SK-N-SH (cell line): ENCODE measurements around the gene ADCY1. TPM values are rescaled to one million over a fixed set of nuclear protein-coding genes. Genes with fewer than 3 reads are reported as not detected.

Source experiments
- CTCF ChIA-PET: fragments of 300-600, 350-600 bp; formaldehyde crosslinking; extraction: SDS; loops from one replicate; lab custom pipeline; 2021; lab: Yijun Ruan, JAX
- POLR2A ChIA-PET: fragments of 350-600 bp; sonication (Branson Sonifier 250); formaldehyde crosslinking; extraction: SDS; loops from one replicate; lab custom pipeline; 2020; ENCODE audit warnings: antibody characterized with exemption, inconsistent platforms; lab: Yijun Ruan, JAX
- DNase-seq: peaks from one replicate; pipeline ENCODE4 v3.0.0; 2012
- H2AFZ ChIP-seq: fragments of 200-600 bp; sonication (generic); 2 replicates; pipeline ENCODE4 v1.8.1; 2016; ENCODE audit warnings: antibody characterized with exemption, mild to moderate bottlenecking, low read depth
- H3F3A ChIP-seq: fragments of 200-600 bp; sonication (generic); replicated peaks from 2 replicates; pipeline ENCODE3; 2016; ENCODE audit warnings: antibody characterized with exemption, mild to moderate bottlenecking; ENCODE audit not compliant: insufficient read depth
- H3K27ac ChIP-seq, 2 experiments: fragments of 200-500 bp in 1 of 2; fragments of 200-600 bp in 1 of 2; sonication (Bioruptor generic) in 1 of 2; sonication (generic), shearing (Covaris generic) in 1 of 2; 2 replicates each; pipeline versions ENCODE4 v1.5.1 to v1.6.1; 2014 to 2016; ENCODE audit warnings: low read depth in 2 of 2, inconsistent platforms in 1 of 2, low read length in 1 of 2, mild to moderate bottlenecking in 1 of 2, mixed read lengths in 1 of 2
- H3K27me3 ChIP-seq: fragments of 200-600 bp; sonication (generic), shearing (Covaris generic); 2 replicates; pipeline ENCODE4 v1.6.1; 2016; ENCODE audit warnings: mixed run types; ENCODE audit not compliant: insufficient read depth
- H3K36me3 ChIP-seq, 2 experiments: fragments of 200-500 bp in 1 of 2; fragments of 200-600 bp in 1 of 2; sonication (Bioruptor generic) in 1 of 2; sonication (generic) in 1 of 2; replicated peaks in 1 of 2; 2 replicates each; pipeline versions ENCODE3 to v1.5.1; 2014 to 2016; ENCODE audit warnings: low read length in 1 of 2, mild to moderate bottlenecking in 1 of 2; ENCODE audit not compliant: insufficient read depth in 2 of 2, control insufficient read depth in 1 of 2
- H3K4me1 ChIP-seq, 2 experiments: fragments of 200-500 bp in 1 of 2; fragments of 200-600 bp in 1 of 2; sonication (Bioruptor generic) in 1 of 2; sonication (generic), shearing (Covaris generic) in 1 of 2; 2 replicates each; pipeline versions ENCODE4 v1.5.1 to v1.6.1; 2014 to 2016; ENCODE audit warnings: low read depth in 1 of 2, low read length in 1 of 2, mixed run types in 1 of 2; ENCODE audit not compliant: insufficient read depth in 2 of 2, control insufficient read depth in 1 of 2
- H3K4me2 ChIP-seq: fragments of 200-600 bp; sonication (generic), shearing (Covaris generic); 2 replicates; pipeline ENCODE4 v1.6.1; 2017; ENCODE audit warnings: mixed run types
- H3K4me3 ChIP-seq, 2 experiments: fragments of 200-500 bp in 1 of 2; fragments of 200-600 bp in 1 of 2; sonication (Bioruptor generic) in 1 of 2; sonication (generic), shearing (Covaris generic) in 1 of 2; 2 replicates each; pipeline versions ENCODE4 v1.5.1 to v1.8.1; 2014 to 2016; ENCODE audit warnings: low read depth in 2 of 2, inconsistent platforms in 1 of 2, low read length in 1 of 2, mild to moderate bottlenecking in 1 of 2, mixed read lengths in 1 of 2, moderate library complexity in 1 of 2
- H3K79me2 ChIP-seq: fragments of 200-600 bp; sonication (generic); 2 replicates; pipeline ENCODE4 v1.8.1; 2017; ENCODE audit warnings: mild to moderate bottlenecking; ENCODE audit not compliant: insufficient read depth
- H3K9ac ChIP-seq: fragments of 200-600 bp; sonication (generic); 2 replicates; pipeline ENCODE4 v1.6.1; 2017; ENCODE audit warnings: mixed run types
- H3K9me2 ChIP-seq: fragments of 200-600 bp; sonication (generic); 2 replicates; pipeline ENCODE4 v1.6.1; 2017; ENCODE audit warnings: mixed run types
- H3K9me3 ChIP-seq: fragments of 200-600 bp; sonication (generic); 2 replicates; pipeline ENCODE4 v1.6.1; 2017; ENCODE audit warnings: mixed run types, mild to moderate bottlenecking, moderate library complexity
- H4K20me1 ChIP-seq: fragments of 200-600 bp; sonication (generic); 2 replicates; pipeline ENCODE4 v1.6.1; 2017; ENCODE audit warnings: mild to moderate bottlenecking, mixed run types; ENCODE audit not compliant: insufficient read depth
- FOXJ3 ChIP-seq: sonication (generic); formaldehyde crosslinking; IDR thresholded peaks from 2 replicates; pipeline ENCODE4 v1.5.1; 2020; ENCODE audit warnings: mild to moderate bottlenecking, missing genetic modification reagents
- GABPA ChIP-seq: IDR thresholded peaks from 2 replicates; pipeline ENCODE4 v1.4.0; 2012; ENCODE audit warnings: low read depth, mild to moderate bottlenecking
- PBX3 ChIP-seq: IDR thresholded peaks from 2 replicates; pipeline ENCODE4; 2012
- RXRA ChIP-seq: IDR thresholded peaks from 2 replicates; pipeline ENCODE4 v1.4.0; 2012; ENCODE audit warnings: low read depth, mild to moderate bottlenecking, borderline replicate concordance
- USF1 ChIP-seq: IDR thresholded peaks from 2 replicates; pipeline ENCODE4 v1.4.0; 2012; ENCODE audit warnings: low read depth, borderline replicate concordance
- YY1 ChIP-seq: IDR thresholded peaks from 2 replicates; pipeline ENCODE4 v1.4.0; 2012; ENCODE audit warnings: low read depth, mild to moderate bottlenecking
- WGBS: methylation state at CpG from one replicate; pipeline ENCODE4 v1.1.6; 2017; ENCODE audit warnings: low lambda C conversion rate; 5-methylcytosine and 5-hydroxymethylcytosine counted together
- polyA plus RNA-seq, 3 experiments: library from polyadenylated mRNA; depleted of rRNA; stranded (reverse); fragments of >200 nt; gene quantifications; 2 replicates each; pipeline ENCODE4 v1.2.3, GENCODE V29; 2012

Gene ADCY1
- polyA plus RNA-seq, 1 of the 3 experiments (the other 2 are of a cell fraction), result 0.16 TPM

GRCh38 chr7:45662018-45662417 is 87.8 kb downstream of the ADCY1 start:
- Histone ChIP-seq H3K4me2 (no peak overlapping the region), H2AFZ (no peak overlapping the region), H3K36me3 (no peaks in the 10 kb centered on the region), H3K9ac (no peak overlapping the region), H3K4me1 (peaks cover 0 to 12% of the 10 kb centered on the region in 2 experiments; a peak in 1 of 4 replicates), H3K9me2 (no peaks in the 10 kb centered on the region), H3K9me3 (no peaks in the 10 kb centered on the region), H3F3A (no peaks in the 10 kb centered on the region), H3K4me3 (no peak overlapping the region), H3K27ac (no peak overlapping the region), H3K79me2 (no peaks in the 10 kb centered on the region), H4K20me1 (no peaks in the 10 kb centered on the region), H3K27me3 (no peaks in the 10 kb centered on the region)
- ChIA-PET POLR2A (interaction anchor here (0.5 kb wide), 1 partner anchor 435 kb away, joined by 3 read pairs; no protein-coding TSS in a partner anchor), CTCF (interaction anchor here (0.8 to 2.1 kb wide), 2 partner anchors 16 to 61 kb away, joined by 3 to 13 read pairs; no protein-coding TSS in a partner anchor)
- 56% methylated on average over 6 of the region's 6 CpGs for WGBS
- DNase-seq, result no peak
- no peak for TF ChIP-seq FOXJ3 (CRISPR knock-in tag)
- no peak for TF ChIP-seq USF1
- TF ChIP-seq RXRA, result no peak
- TF ChIP-seq PBX3, result no peak

GRCh38 chr7:45662540-45663166 is 88.5 kb downstream of the ADCY1 start:
- WGBS, result 46% methylated on average over 12 of the region's 15 CpGs
- H3K79me2 ChIP-seq, result no peaks in the 10 kb centered on the region
- TF ChIP-seq USF1 (no peak), GABPA (no peak), PBX3 (no peak), YY1 (no peak), FOXJ3 (CRISPR knock-in tag) (no peak)
- TF ChIP-seq, all 33 proteins: peak for 0
- Histone ChIP-seq H3K9ac (no peak overlapping the region), H3K9me3 (no peaks in the 10 kb centered on the region), H3F3A (no peaks in the 10 kb centered on the region), H3K27ac (no peak overlapping the region), H3K36me3 (no peaks in the 10 kb centered on the region), H3K27me3 (no peaks in the 10 kb centered on the region), H4K20me1 (no peaks in the 10 kb centered on the region), H3K9me2 (no peaks in the 10 kb centered on the region), H3K4me2 (no peak overlapping the region), H2AFZ (no peak overlapping the region), H3K4me3 (no peak overlapping the region), H3K4me1 (peaks cover 0 to 6% of the 10 kb centered on the region in 2 experiments; a peak in 1 of 4 replicates)
- POLR2A ChIA-PET, result no interaction called here
- CTCF ChIA-PET, result interaction anchor here (0.8 to 2.1 kb wide), 7 partner anchors 7 to 61 kb away, joined by 3 to 13 read pairs (median 3); no protein-coding TSS in a partner anchor
- no peak for DNase-seq
